Measurements from ENCODE around the gene TBCA. TPM values are rescaled to one million over a fixed set of nuclear protein-coding genes. Genes with fewer than 3 reads are reported as not detected.

Gene TBCA
- total and polyA plus RNA-seq, 7 donors: 93.3 to 209 (median 132) TPM

- peaks cover 3 to 26% of the 10 kb centered on the region in 2 donors for H3K36me3 ChIP-seq (ENCODE audit: insufficient read depth in 1 of 2, low read depth in 1 of 2)
- H3K4me3 ChIP-seq: peak overlapping the region; percentile 3
- intact Hi-C loops (cut with DNase I): loop anchor here in 1 of 2 donors (10.0 kb wide), 1 partner anchor 127 kb away; no protein-coding TSS in a partner anchor
- 60 to 80% (median 64%) methylated on average over 5 of the region's 5 CpGs for WGBS, 3 donors
- H3K4me1 ChIP-seq: peaks cover 61% of the 10 kb centered on the region
- no peaks in the 10 kb centered on the region for H3K9me3 ChIP-seq
- H3K27ac ChIP-seq: no peak overlapping the region
- ATAC-seq (no peak), DNase-seq (no peak)
- no peaks in the 10 kb centered on the region for H3K27me3 ChIP-seq (ENCODE audit: insufficient read depth in 3 of 3, low read length in 2 of 3)
- TF ChIP-seq CTCF (IDR thresholded peaks at IDR 0.05): no peak
Measured at GRCh38 chr5:77771452-77771851, 4.7 kb downstream of the TBCA start.

DNA sequence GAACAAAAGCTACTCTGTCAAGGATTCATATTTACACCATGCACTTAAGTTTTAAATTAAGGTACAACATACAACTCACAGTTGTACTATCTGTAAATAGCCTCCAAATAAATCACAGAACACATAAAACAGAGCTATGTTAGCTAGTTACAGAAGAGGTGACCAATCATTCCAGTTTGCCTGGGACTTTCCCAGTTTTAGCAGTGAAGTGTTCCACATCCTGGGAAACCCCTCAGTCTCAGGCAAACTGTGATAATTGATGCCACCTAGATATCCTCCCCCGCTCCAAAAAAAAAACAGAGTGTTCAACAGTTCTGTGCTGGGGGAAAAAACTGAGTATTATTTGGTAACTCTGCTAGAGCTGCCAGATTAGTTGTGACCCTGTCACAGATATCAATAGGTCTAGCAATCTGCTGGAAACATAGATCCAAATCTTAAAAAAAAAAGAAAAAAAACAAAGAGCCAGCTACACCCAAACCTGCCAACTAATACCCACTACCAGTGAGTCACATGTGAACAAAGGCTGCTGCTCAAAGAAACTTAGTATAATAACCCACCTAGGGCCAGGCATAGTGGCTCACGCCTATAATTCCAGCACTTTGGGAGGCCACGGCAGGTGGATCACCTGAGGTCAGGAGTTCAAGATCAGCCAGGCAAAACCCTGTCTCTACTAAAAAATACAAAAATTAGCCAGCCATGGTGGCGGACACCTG lies 5.7 kb downstream of the TBCA start:
- Histone ChIP-seq H3K36me3 (ENCODE audit: insufficient read depth in 1 of 2, low read depth in 1 of 2) (peaks cover 3 to 26% of the 10 kb centered on the region in 2 donors), H3K27me3 (ENCODE audit: insufficient read depth in 3 of 3, low read length in 2 of 3) (no peaks in the 10 kb centered on the region), H3K27ac (no peak overlapping the region), H3K4me1 (peaks cover 61% of the 10 kb centered on the region), H3K9me3 (no peaks in the 10 kb centered on the region), H3K4me3 (peak overlapping the region; percentile 12)
- TF ChIP-seq CTCF (IDR thresholded peaks at IDR 0.05): no peak
- intact Hi-C loops (cut with DNase I): loop anchor here in 1 of 2 donors (10.0 kb wide), 1 partner anchor 126 kb away; no protein-coding TSS in a partner anchor
- DNase-seq (no peak), ATAC-seq (no peak)
- 95 to 97% (median 96%) methylated on average over 4 of the region's 4 CpGs for WGBS, 3 donors

GRCh38 chr5:77768978-77769377 lies 7.2 kb downstream of the TBCA start:
- no peak for ATAC-seq
- DNase-seq: no peak
- Histone ChIP-seq H3K36me3 (ENCODE audit: insufficient read depth in 1 of 2, low read depth in 1 of 2) (peaks cover 3 to 26% of the 10 kb centered on the region in 2 donors), H3K27me3 (ENCODE audit: insufficient read depth in 3 of 3, low read length in 2 of 3) (no peaks in the 10 kb centered on the region), H3K9me3 (no peaks in the 10 kb centered on the region), H3K4me1 (peaks cover 49% of the 10 kb centered on the region), H3K4me3 (no peak overlapping the region), H3K27ac (no peak overlapping the region)
- intact Hi-C loops (cut with DNase I): no loop called here
- TF ChIP-seq CTCF (IDR thresholded peaks at IDR 0.05): no peak

- no peak overlapping the region for H3K27ac ChIP-seq
- no peak overlapping the region for H3K4me3 ChIP-seq
- WGBS, 3 donors: 96 to 100% (median 99%) methylated on average over 1 of the region's 1 CpG
- H3K36me3 ChIP-seq (ENCODE audit: insufficient read depth in 1 of 2, low read depth in 1 of 2): peaks cover 3 to 17% of the 10 kb centered on the region in 2 donors
- intact Hi-C loops (cut with DNase I): no loop called here
- peaks cover 34% of the 10 kb centered on the region for H3K4me1 ChIP-seq
- H3K9me3 ChIP-seq: no peaks in the 10 kb centered on the region
- H3K27me3 ChIP-seq (ENCODE audit: insufficient read depth in 3 of 3, low read length in 2 of 3): no peaks in the 10 kb centered on the region
- TF ChIP-seq CTCF (IDR thresholded peaks at IDR 0.05): no peak
- no peak for ATAC-seq
- no peak for DNase-seq
Measured at GRCh38 chr5:77767301-77767700, 8.8 kb downstream of the TBCA start.

GRCh38 chr5:77761606-77762005 lies 14.5 kb downstream of the TBCA start:
- Histone ChIP-seq H3K27me3 (ENCODE audit: insufficient read depth in 3 of 3, low read length in 2 of 3) (no peaks in the 10 kb centered on the region), H3K9me3 (no peaks in the 10 kb centered on the region), H3K36me3 (ENCODE audit: insufficient read depth in 1 of 2, low read depth in 1 of 2) (peaks cover 0 to 4% of the 10 kb centered on the region in 2 donors), H3K4me3 (no peak overlapping the region), H3K27ac (no peak overlapping the region), H3K4me1 (peaks cover 10% of the 10 kb centered on the region)
- DNase-seq (no peak), ATAC-seq (peak in 1 of 4 donors; percentile 41)
- intact Hi-C loops (cut with DNase I): no loop called here
- 38 to 51% (median 49%) methylated on average over 3 of the region's 3 CpGs for WGBS, 3 donors
- no peak for TF ChIP-seq CTCF (IDR thresholded peaks at IDR 0.05)

Measured in psoas muscle (tissue), 8 donors.